ENCODE results near the gene MRPL50.

DNA sequence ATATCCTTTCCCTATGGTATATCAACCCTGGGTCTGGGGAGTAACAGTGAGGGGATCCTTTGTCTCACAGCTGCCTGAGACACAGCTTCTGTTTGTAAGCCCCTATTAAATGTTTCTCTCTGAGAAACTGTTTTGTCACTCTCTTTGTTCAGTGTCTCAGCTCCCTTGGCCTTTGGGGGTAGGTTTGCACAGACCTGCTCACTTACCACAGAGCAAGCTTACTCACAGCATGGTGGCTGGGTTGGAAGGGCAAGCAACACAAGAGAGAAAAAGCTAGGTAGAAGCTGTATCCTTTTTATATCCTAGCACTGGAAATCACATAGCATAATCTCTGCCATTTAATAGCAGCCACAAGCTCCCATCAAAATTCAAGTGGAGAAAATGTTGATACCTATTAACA lies 18.1 kb downstream of the MRPL50 start:
- TF ChIP-seq CTCF (IDR thresholded peaks at IDR 0.05): no peak
- no peak for TF ChIP-seq POLR2AphosphoS5 (IDR thresholded peaks at IDR 0.05)
- TF ChIP-seq POLR2A (IDR thresholded peaks at IDR 0.05): no peak
